Measurements from ENCODE around the gene CAMK2D. TPM values are rescaled to one million over a fixed set of nuclear protein-coding genes. Genes with fewer than 3 reads are reported as not detected.

Gene CAMK2D
- polyA plus RNA-seq, 2 of the 4 experiments (the other 2 are of a cell fraction): 19.1 to 59.9 TPM

GRCh38 chr4:113744667-113745240 is 16.8 kb downstream of the CAMK2D start (continued):
- no peak for TF ChIP-seq FOSB (CRISPR knock-in tag; IDR thresholded peaks at IDR 0.05)
- no peak for TF ChIP-seq E2F6 (IDR thresholded peaks at IDR 0.05; ENCODE audit: borderline replicate concordance, low read depth)
- no peak for TF ChIP-seq ELK1 (IDR thresholded peaks at IDR 0.05; ENCODE audit: low read depth, low read length)

GRCh38 chr4:113743690-113744089 is 17.8 kb downstream of the CAMK2D start:
- POLR2A ChIA-PET: no interaction called here
- Histone ChIP-seq H3K4me1 (peaks cover 5% of the 10 kb centered on the region; the same call in 2 of the 3 replicates), H3K4me3 (no peak overlapping the region), H3K9me3 (no peaks in the 10 kb centered on the region), H3K4me2 (no peak overlapping the region), H3K27ac (no peak overlapping the region)
- TF ChIP-seq SMC3 (IDR thresholded peaks at IDR 0.05): no peak
- TF ChIP-seq CHD4 (IDR thresholded peaks at IDR 0.05; ENCODE audit: borderline replicate concordance): no peak
- no peak for TF ChIP-seq USF2 (IDR thresholded peaks at IDR 0.05)
- no peak for TF ChIP-seq RCOR1 (IDR thresholded peaks at IDR 0.05; ENCODE audit: low read depth, low read length)
- TF ChIP-seq CBX8 (IDR thresholded peaks at IDR 0.05): no peak
- no peak for TF ChIP-seq CTCF (IDR thresholded peaks at IDR 0.05)
- no peak for TF ChIP-seq CBX2 (IDR thresholded peaks at IDR 0.05; ENCODE audit: borderline replicate concordance, low read depth)
- no peak for TF ChIP-seq HDAC2 (IDR thresholded peaks at IDR 0.05)
- no peak for TF ChIP-seq KDM1A (IDR thresholded peaks at IDR 0.05; ENCODE audit: low read depth)
- TF ChIP-seq FOSB (CRISPR knock-in tag; IDR thresholded peaks at IDR 0.05): no peak
- TF ChIP-seq ELK1 (IDR thresholded peaks at IDR 0.05; ENCODE audit: low read depth, low read length): no peak
- ATAC-seq: no peak
- no peak for FAIRE-seq
- CTCF ChIA-PET: interaction anchor here (1.6 kb wide), 1 partner anchor 196 kb away, joined by 3 read pairs; no protein-coding TSS in a partner anchor
- no peak for DNase-seq (ENCODE audit: low read depth in 1 of 2, low spot score in 1 of 2)
- 93% methylated on average over 6 of the region's 6 CpGs for WGBS (ENCODE audit: missing lambda C conversion rate)

- ATAC-seq (no peak), FAIRE-seq (no peak), DNase-seq (ENCODE audit: low read depth in 1 of 2, low spot score in 1 of 2) (no peak)
- ChIA-PET CTCF (interaction anchor here (0.8 kb wide), 1 partner anchor 18 kb away, joined by 3 read pairs; no protein-coding TSS in a partner anchor), POLR2A (no interaction called here)
- 94% methylated on average over 2 of the region's 2 CpGs for WGBS (ENCODE audit: missing lambda C conversion rate)
- H3K4me1 ChIP-seq: peaks cover 5% of the 10 kb centered on the region; the same call in 2 of the 3 replicates
- H3K27ac ChIP-seq: no peak overlapping the region
- no peaks in the 10 kb centered on the region for H3K9me3 ChIP-seq
- H3K4me2 ChIP-seq: no peak overlapping the region
- TF ChIP-seq MAFK (IDR thresholded peaks at IDR 0.05; ENCODE audit: partially characterized antibody) (no peak), HOXB13 (CRISPR knock-in tag; IDR thresholded peaks at IDR 0.05; ENCODE audit: low read depth) (no peak), MAX (IDR thresholded peaks at IDR 0.05) (no peak), ESRRA (IDR thresholded peaks at IDR 0.05; ENCODE audit: borderline replicate concordance, low read length) (no peak), HOXA7 (CRISPR knock-in tag; IDR thresholded peaks at IDR 0.05) (no peak), NFE2L2 (conservative IDR thresholded peaks at IDR 0.05; ENCODE audit: low read length) (no peak), RCOR1 (IDR thresholded peaks at IDR 0.05; ENCODE audit: low read depth, low read length) (no peak)
- H3K4me3 ChIP-seq: no peak overlapping the region
Measured at GRCh38 chr4:113742643-113743042, 18.9 kb downstream of the CAMK2D start.

All from A549 (cell line).